ENCODE data around the gene CC2D2B.
"Not testable (repeated sequence)": the region's sequence is repeated elsewhere in the genome, so short reads cannot be mapped to it uniquely, and the experiment has no call there.

CC2D2B gene

GRCh38 chr10:96022739-96023138, 115.0 kb downstream of the CC2D2B start:
- DNase-seq: no peak

DNA sequence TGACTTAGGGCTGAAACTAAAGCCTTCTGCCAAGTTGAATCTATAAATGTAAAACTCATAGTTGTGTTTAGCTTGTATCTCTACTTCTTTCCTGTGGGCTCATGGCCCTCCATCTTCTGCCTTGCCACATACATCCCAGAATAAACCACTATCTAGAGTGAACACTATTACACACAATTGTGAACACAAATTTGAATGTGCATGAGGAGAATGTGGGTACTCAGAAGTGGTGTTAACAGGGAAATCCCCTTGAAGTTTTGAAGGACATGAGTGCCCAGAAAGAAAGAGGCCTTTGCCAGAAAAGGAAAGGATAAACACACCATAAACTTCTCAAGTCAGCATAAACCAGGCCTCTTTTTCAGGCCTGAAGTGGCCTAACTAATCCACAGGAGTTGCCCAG, 115.4 kb downstream of the CC2D2B start:
- DNase-seq: no peak

DNA sequence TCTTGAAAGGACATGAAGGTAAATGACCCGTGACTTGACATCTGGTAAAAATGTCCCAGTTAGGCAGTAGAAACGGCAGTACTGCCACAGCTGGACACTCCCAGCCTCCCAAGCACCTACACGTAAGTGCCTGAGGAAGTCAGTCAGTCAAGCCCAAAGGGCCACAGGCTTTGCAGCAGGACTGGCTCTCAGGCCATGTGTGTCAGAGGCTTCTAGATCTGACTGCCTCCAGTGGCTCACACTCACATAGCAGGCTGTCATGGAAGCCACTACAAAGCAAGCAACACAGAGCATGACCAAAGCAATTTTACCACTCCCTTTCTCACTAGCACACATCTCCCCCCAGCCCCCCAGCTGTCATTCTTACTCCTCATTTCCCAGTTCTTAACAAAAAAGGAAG, 117.8 kb downstream of the CC2D2B start:
- no peak for DNase-seq

- no peak for DNase-seq
Observed at GRCh38 chr10:96034625-96035024, 126.8 kb downstream of the CC2D2B start.

- DNase-seq: no peak
Observed at GRCh38 chr10:96038476-96039387, 131.0 kb downstream of the CC2D2B start.

DNA sequence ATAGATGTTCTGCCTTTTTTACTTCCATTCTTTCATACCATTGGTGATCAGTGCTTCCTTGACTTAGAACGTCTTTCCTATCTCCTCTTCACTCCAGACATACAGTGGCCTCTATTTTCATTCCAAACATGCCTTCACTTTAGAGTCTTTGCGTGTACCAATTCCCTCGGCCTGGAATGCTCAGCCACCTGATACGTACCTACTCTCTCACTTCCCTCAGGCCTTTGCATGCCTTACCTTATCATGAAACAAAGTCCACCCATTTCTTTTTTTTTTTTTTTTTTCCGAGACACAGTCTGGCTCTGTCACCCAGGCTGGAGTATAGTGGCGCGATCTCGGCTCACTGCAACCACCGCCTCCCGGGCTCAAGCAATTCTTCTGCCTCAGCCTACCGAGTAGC, 133.4 kb downstream of the CC2D2B start:
- DNase-seq: no peak

GRCh38 chr10:96043033-96043892, 135.5 kb downstream of the CC2D2B start, which contains the start of gene CCNJ:
TSS of gene CCNJ (plus strand) at chr10:96043583. CDS start at chr10:96044394, 811 bp downstream.
- DNase-seq: peak; percentile 74 to 81

DNA sequence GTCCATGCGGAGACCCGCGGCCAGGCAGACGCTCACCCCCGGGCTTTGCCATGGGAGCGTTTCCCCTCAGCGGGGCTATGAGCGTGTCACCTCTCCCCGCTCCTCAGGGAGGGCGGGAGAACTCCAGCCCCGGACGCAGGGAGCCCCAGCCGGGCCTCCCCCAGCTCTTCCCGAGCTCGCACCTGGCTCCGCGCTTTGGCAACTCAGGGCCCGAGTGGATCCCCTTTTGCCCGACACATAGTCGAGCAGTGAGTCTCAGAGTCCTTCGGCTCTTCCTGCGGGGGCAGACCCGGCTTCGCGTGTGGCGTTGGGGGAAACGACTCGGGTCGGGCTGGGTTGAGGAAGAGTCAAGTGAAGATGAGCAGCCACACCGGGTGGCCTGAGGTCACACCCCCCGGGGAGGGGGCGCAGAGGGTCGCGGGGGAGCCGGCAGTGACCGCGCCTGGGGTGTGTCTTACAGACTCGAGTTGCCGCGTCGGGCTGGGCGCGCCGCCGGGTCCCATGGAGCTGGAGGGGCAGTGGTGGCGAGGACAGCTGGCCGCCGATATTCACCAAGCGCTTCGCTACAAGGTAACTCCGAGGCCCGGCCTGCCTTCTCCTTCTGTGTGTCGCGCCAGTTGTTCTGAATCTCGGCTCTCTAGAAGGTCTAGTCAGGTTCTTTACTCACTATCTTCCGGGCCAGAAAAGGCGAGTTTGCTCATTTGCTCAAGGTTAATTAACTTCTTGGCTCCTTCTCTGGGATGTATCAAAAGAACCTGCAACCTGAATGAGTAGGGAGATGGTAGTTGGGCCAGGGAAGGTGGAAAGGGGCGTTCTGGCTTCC, 136.3 kb downstream of the CC2D2B start:
- peak in 1 of 2 donors; percentile 64 for DNase-seq

DNA sequence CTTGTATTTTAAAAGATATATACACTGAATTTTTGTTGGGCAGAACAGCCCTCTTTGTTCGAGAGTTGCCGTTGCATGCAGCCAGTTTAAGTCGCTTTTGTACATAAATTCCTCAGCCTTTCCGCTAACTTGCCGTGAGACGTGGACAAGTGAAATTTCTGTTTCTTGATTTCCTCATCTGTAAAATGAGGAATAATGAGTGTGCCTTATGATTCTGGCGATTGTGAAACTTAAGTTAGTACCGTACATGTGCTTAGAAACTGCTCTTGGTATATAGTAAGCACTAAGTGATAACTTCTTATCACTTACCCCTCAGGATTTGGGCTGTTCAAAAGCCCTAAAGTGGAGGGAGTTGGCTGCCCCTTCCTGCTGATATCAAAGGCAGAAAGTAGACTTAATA, 137.0 kb downstream of the CC2D2B start:
- DNase-seq: no peak

DNA sequence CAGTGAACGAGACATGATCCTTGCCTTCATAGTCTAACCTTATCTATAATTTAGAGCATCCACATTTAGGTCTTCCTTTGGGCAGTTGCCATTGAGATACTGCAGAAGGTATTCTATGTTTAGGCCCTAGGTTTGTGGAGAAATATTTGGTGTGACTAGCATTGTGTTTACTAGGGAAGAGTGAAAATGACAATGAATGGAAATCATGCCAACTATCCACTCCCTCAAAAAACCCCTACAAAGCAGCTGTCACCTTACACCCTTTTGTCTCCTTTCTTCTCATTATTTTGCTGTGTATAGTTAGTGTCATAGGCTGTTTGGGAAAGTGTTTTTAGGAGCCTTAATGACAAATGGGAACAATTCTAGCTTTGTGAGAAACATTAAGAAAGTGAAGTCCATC, 138.8 kb downstream of the CC2D2B start:
- DNase-seq: no peak

GRCh38 chr10:96047004-96047649, 139.4 kb downstream of the CC2D2B start:
- DNase-seq: no peak

DNA sequence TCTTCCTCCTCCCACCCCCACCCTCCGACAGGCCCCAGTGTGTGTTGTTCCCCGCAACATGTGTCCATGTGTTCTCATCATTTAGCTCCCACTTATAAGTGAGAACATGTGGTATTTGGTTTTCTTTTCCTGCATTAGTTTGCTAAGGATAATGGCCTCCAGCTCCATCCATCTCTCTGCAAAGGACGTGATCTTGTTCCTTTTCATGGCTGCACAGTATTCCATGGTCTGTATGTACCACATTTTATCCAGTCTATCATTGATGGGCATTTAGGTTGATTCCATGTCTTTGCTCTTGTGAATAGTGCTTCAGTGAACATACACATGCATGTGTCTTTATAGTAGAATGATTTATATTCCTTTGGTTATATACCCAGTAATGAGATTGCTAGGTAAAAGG, 140.2 kb downstream of the CC2D2B start:
- not testable (repeated sequence) for DNase-seq

DNA sequence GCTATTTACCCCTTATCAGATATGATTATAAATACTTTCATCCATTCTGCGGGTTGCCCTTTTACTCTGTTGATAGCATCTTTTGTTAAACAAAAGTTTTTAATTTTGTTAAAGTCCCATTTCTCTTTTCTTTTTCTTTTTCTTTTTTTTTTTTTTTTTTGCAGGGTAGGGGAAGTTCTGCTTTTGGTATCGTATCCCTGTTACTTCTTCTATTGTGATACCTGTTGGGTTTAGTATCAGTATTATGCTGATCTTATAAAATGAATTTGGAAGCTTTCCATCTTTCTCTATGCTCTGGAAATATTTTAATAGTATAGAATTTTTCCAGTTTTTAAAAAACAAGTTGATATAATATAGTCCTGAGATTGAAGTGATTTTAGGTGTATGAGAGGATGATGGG, 141.6 kb downstream of the CC2D2B start:
- DNase-seq: no peak

DNA sequence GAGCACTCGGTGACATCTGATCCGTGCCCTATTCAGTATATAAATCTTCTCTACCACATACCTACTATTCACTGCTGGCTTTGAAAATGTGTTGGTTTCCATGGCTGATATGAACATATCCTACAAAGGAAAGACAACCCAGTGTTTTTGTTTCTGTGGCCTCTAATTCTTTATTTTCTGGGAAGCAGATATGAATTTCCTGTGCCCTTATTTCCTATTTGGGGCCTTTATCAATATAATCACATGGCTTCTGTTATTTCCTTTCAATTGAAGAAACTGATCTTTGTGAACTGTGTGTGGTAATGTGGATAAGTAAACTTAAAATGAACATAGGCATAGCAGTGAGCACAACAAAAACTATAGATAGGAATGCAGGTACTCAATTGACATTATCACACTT, 146.2 kb downstream of the CC2D2B start:
- DNase-seq: no peak

GRCh38 chr10:96056787-96057186, 149.0 kb downstream of the CC2D2B start:
- no peak for DNase-seq

DNA sequence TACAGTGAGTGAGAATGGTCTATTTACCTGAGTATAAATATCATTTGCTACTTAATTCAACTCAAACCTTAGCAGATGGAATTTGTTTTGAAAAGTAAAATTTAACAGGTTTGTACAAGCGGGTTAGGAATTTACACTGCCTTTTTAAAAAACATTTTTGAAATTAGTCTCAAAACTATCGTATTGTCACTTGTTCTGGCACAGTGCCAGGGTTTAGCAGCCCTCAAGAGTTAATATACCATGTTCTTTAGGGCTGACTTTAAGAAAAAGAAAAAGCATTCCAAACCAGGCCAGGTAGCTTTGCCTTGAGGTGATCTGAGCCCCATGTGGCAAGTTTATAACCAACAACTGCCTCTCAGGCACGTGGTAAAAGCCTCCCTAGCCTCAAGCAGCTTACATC, 153.5 kb downstream of the CC2D2B start:
- DNase-seq: no peak

- no peak for DNase-seq
Observed at GRCh38 chr10:96072674-96073073, 164.9 kb downstream of the CC2D2B start.

GRCh38 chr10:96073722-96074121, 165.9 kb downstream of the CC2D2B start:
- DNase-seq: no peak

DNA sequence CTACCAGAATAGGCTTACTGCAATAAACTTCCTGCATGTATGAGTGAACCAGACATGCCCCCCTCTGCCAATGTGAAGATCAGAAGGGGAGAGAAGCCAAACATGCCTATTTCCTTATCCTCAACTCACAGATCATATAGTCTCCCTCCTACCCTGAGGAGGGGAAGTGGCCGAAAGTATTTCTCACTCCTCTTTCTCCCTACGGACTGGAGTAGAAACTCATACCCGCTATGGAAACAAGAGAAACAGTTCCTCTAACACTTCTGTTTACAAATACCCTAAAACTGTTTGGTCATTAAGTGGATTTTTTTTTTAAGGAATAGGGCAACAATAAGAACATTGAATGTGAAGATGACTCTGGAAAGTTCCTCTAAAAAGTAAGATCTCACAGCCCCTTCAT, 167.0 kb downstream of the CC2D2B start:
- no peak for DNase-seq

- DNase-seq: no peak
Observed at GRCh38 chr10:96075977-96076376, 168.2 kb downstream of the CC2D2B start.

DNA sequence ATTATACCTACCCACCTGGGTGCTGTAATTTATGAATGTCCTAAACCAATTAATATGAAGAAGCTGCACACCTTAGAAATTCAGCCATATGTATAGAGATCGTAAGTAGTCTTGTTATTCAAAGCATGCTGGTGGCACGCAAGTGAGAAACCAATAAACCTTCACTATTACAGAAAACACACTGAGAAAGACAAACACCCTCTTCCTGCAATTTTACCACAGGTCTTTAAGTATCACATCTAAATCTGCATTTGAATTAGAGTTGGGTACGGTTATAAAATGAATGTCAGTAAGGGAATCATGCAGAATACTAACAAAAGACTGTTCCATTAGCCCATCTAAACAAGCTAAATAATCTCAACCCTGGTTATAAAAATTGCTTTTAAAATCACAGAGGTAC, 169.4 kb downstream of the CC2D2B start:
- DNase-seq: no peak

GRCh38 chr10:96082153-96082552, 174.4 kb downstream of the CC2D2B start:
- DNase-seq: no peak

All from hippocampal formation (tissue), 2 donors.